A673 (cell line): ENCODE data around the gene SRPK3.

Experiments used
- EZH2 ChIP-seq: fragments of 200-600 bp; sonication (generic); IDR thresholded peaks from 2 replicates; pipeline ENCODE4 v1.6.1; 2017; ENCODE audit warnings: borderline replicate concordance, low read depth, mild to moderate bottlenecking, mixed read lengths, antibody characterized with exemption, low read length; ENCODE audit not compliant: poor library complexity, severe bottlenecking
- TF ChIP-seq, protein P1 (sequence below): fragments of 300-800, 200-600 bp; sonication (generic); conservative IDR thresholded peaks from 2 replicates; pipeline ENCODE4 v1.5.1; 2017; ENCODE audit warnings: low read depth, mild to moderate bottlenecking, antibody characterized with exemption, low read length, moderate library complexity, mixed read lengths

DNA sequence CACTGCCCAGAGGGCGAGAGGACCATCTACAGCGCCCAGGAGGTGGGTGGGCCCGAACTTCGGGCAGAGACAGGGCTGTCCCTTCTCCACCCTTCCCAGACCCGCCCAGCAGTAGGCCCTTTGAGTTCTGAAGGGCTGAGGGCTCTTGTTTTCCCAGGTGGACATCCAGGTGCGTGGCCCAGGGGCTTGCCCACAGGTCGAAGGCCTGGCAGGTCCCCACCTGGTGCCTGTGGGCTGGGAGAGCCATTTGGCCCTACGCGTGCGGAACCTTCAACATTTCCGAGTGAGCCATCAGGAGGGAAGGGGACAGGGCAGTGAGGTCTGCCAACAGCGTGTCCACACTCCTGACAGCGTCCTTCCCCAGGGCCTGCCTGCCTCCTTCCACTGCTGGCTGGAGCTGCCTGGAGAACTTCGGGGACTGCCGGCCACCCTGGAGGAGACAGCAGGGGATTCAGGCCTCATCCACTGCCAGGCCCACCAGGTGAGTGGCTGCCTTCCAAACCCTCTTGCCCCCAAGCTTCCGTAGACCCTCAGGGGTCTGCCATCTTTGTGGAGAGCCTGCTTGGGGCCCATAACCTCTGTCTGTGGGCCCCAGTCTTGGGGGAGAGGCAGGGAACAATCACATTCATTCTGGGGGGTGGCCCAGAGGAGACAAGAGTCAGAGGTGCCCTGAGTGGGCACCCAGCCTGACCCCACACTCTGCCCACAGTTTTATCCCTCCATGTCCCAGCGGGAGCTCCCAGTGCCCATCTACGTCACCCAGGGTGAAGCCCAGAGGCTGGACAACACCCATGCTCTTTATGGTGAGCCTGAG, 10.0 kb upstream of the SRPK3 start:
- TF ChIP-seq EZH2 = no peak
- TF ChIP-seq, protein P1, sequence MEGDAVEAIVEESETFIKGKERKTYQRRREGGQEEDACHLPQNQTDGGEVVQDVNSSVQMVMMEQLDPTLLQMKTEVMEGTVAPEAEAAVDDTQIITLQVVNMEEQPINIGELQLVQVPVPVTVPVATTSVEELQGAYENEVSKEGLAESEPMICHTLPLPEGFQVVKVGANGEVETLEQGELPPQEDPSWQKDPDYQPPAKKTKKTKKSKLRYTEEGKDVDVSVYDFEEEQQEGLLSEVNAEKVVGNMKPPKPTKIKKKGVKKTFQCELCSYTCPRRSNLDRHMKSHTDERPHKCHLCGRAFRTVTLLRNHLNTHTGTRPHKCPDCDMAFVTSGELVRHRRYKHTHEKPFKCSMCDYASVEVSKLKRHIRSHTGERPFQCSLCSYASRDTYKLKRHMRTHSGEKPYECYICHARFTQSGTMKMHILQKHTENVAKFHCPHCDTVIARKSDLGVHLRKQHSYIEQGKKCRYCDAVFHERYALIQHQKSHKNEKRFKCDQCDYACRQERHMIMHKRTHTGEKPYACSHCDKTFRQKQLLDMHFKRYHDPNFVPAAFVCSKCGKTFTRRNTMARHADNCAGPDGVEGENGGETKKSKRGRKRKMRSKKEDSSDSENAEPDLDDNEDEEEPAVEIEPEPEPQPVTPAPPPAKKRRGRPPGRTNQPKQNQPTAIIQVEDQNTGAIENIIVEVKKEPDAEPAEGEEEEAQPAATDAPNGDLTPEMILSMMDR = no peak
